A549 (cell line): ENCODE results near the gene A2ML1. TPM values are rescaled to one million over a fixed set of nuclear protein-coding genes. Genes with fewer than 3 reads are reported as not detected.

Source experiments
- ATAC-seq, 2 experiments: fragments of 200-7000 bp in 1 of 2; fragments of >200 bp in 1 of 2; cut with Nextera tagmentation in 1 of 2; cut with Tn5 transposase in 1 of 2; 3 replicates each; pipeline versions ENCODE4 v1.8.0 to v1.9.1; 2018 to 2020; ENCODE audit warnings: mild to moderate bottlenecking in 1 of 2, moderate library complexity in 1 of 2
- CTCF ChIA-PET: fragments of 300-600 bp; sonication (Branson Sonifier 250); formaldehyde crosslinking; extraction: SDS; loops from one replicate; lab custom pipeline; 2021; ENCODE audit warnings: antibody characterized with exemption, inconsistent platforms; lab: Yijun Ruan, JAX
- POLR2A ChIA-PET: fragments of 350-600 bp; formaldehyde crosslinking; extraction: SDS; loops from one replicate; lab custom pipeline; 2021; ENCODE audit warnings: antibody characterized with exemption, inconsistent platforms; lab: Yijun Ruan, JAX
- DNase-seq, 2 experiments: peaks; one replicate each; pipeline versions ENCODE4 v3.0.0 to v3.0.0-alpha.2; 2011 to 2016; ENCODE audit warnings: low read depth in 1 of 2, low spot score in 1 of 2
- FAIRE-seq: peaks from 2 replicates; lab custom pipeline; 2011; peaks lifted over from hg19 to GRCh38; lab: Jason Lieb, UNC
- H3K27ac ChIP-seq, 2 experiments: fragments of >200 bp; sonication (Bioruptor Twin); formaldehyde crosslinking; 3 replicates each; pipeline ENCODE4 v1.5.1; 2016 to 2017
- H3K4me1 ChIP-seq: fragments of >200 bp; sonication (Bioruptor Twin); formaldehyde crosslinking; 3 replicates; pipeline ENCODE4 v1.6.1; 2016
- H3K4me2 ChIP-seq: fragments of >200 bp; sonication (Bioruptor Twin); formaldehyde crosslinking; 3 replicates; pipeline ENCODE4 v1.6.1; 2016
- H3K4me3 ChIP-seq: fragments of >200 bp; sonication (Bioruptor Twin); formaldehyde crosslinking; 3 replicates; pipeline ENCODE4 v1.5.1; 2016
- H3K9me3 ChIP-seq: fragments of >200 bp; sonication (Bioruptor Twin); formaldehyde crosslinking; 3 replicates; pipeline ENCODE4 v1.6.1; 2016
- BHLHE40 ChIP-seq: IDR thresholded peaks from 2 replicates; pipeline ENCODE4 v1.6.1; 2012; ENCODE audit warnings: low read depth, low read length, inconsistent platforms
- CBX2 ChIP-seq: fragments of 200-600 bp; sonication (generic); IDR thresholded peaks from 2 replicates; pipeline ENCODE4 v1.6.1; 2016; ENCODE audit warnings: low read depth, mild to moderate bottlenecking, borderline replicate concordance
- CHD2 ChIP-seq: fragments of 150-350 bp; IDR thresholded peaks from 2 replicates; pipeline ENCODE4 v1.6.1; 2014; ENCODE audit warnings: low read length; ENCODE audit not compliant: partially characterized antibody
- EHMT2 ChIP-seq: fragments of 200-600 bp; sonication (generic); IDR thresholded peaks from 2 replicates; pipeline ENCODE4 v1.6.1; 2016; ENCODE audit warnings: antibody characterized with exemption, low read depth, mild to moderate bottlenecking, moderate library complexity
- ESRRA ChIP-seq: fragments of 150-350 bp; IDR thresholded peaks from 2 replicates; pipeline ENCODE4 v1.6.1; 2014; ENCODE audit warnings: mild to moderate bottlenecking, low read length, borderline replicate concordance
- FOSB ChIP-seq: fragments of 250-450 bp; sonication (Bioruptor Pico); IDR thresholded peaks from 2 replicates; pipeline ENCODE4 v1.5.0; 2020; ENCODE audit warnings: mild to moderate bottlenecking, moderate library complexity
- FOSL2 ChIP-seq, 2 experiments: fragments of 450-650 bp in 1 of 2; fragments of >200 bp in 1 of 2; sonication (Bioruptor Twin) in 1 of 2; formaldehyde crosslinking; IDR thresholded peaks; 2 replicates each; pipeline versions ENCODE4 v1.5.0 to v1.6.1; 2016 to 2020; ENCODE audit warnings: mild to moderate bottlenecking in 1 of 2, moderate library complexity in 1 of 2
- FOXS1 ChIP-seq: fragments of 250-450 bp; sonication (Bioruptor Pico); IDR thresholded peaks from 2 replicates; pipeline ENCODE4 v1.5.0; 2020; ENCODE audit warnings: mild to moderate bottlenecking, moderate library complexity
- HEYL ChIP-seq: fragments of 250-450 bp; sonication (Bioruptor Pico); IDR thresholded peaks from 2 replicates; pipeline ENCODE4 v1.8.0; 2021; ENCODE audit warnings: mild to moderate bottlenecking, moderate library complexity
- HOXB13 ChIP-seq: fragments of 250-450 bp; sonication (Bioruptor Pico); IDR thresholded peaks from 2 replicates; pipeline ENCODE4 v1.5.0; 2020; ENCODE audit warnings: low read depth, mild to moderate bottlenecking, moderate library complexity
- JUN ChIP-seq, 2 experiments: fragments of >200 bp; sonication (Bioruptor Twin); formaldehyde crosslinking; IDR thresholded peaks; 2 replicates in 1 of 2; 3 replicates in 1 of 2; pipeline ENCODE4 v1.6.1; 2016 to 2017
- JUNB ChIP-seq: fragments of >200 bp; sonication (Bioruptor Twin); formaldehyde crosslinking; IDR thresholded peaks from 2 replicates; pipeline ENCODE4 v1.6.1; 2016
- KDM1A ChIP-seq: fragments of 200-600 bp; sonication (generic); IDR thresholded peaks from 2 replicates; pipeline ENCODE4 v1.6.1; 2016; ENCODE audit warnings: low read depth, mild to moderate bottlenecking
- MAZ ChIP-seq: fragments of 150-350 bp; IDR thresholded peaks from 2 replicates; pipeline ENCODE4 v1.6.1; 2014; ENCODE audit warnings: antibody characterized with exemption, low read depth, low read length, borderline replicate concordance
- MYC ChIP-seq: IDR thresholded peaks from 2 replicates; pipeline ENCODE4 v1.6.1; 2012; ENCODE audit warnings: mild to moderate bottlenecking, inconsistent platforms, low read length, improper control_type of control experiment, borderline replicate concordance
- NFE2L2 ChIP-seq: fragments of 150-350 bp; conservative IDR thresholded peaks from 2 replicates; pipeline ENCODE4 v1.6.1; 2014; ENCODE audit warnings: low read length
- NPAS2 ChIP-seq: fragments of 250-450 bp; sonication (Bioruptor Pico); IDR thresholded peaks from 2 replicates; pipeline ENCODE4 v1.8.0; 2022; ENCODE audit warnings: mild to moderate bottlenecking, moderate library complexity, borderline replicate concordance
- NR3C1 ChIP-seq: fragments of >200 bp; sonication (Bioruptor Twin); formaldehyde crosslinking; IDR thresholded peaks from 3 replicates; pipeline ENCODE4 v1.6.1; 2017
- POLR2A ChIP-seq: IDR thresholded peaks from 2 replicates; pipeline ENCODE4 v1.6.1; 2012; ENCODE audit warnings: mild to moderate bottlenecking, low read length
- POLR2AphosphoS2 ChIP-seq: conservative IDR thresholded peaks from 2 replicates; pipeline ENCODE4 v1.6.1; 2012; ENCODE audit warnings: low read length, improper control_type of control experiment, inconsistent platforms
- RAD21 ChIP-seq, 2 experiments: fragments of >200 bp in 1 of 2; sonication (Bioruptor Twin) in 1 of 2; formaldehyde crosslinking in 1 of 2; IDR thresholded peaks in 1 of 2; conservative IDR thresholded peaks in 1 of 2; 2 replicates in 1 of 2; 3 replicates in 1 of 2; pipeline ENCODE4 v1.6.1; 2012 to 2018; ENCODE audit warnings: inconsistent platforms in 1 of 2
- RFX5 ChIP-seq: fragments of 450-650 bp; IDR thresholded peaks from 2 replicates; pipeline ENCODE4 v1.7.1; 2014; ENCODE audit warnings: antibody characterized with exemption, mild to moderate bottlenecking, moderate library complexity
- SMC3 ChIP-seq: fragments of >200 bp; sonication (Bioruptor Twin); formaldehyde crosslinking; IDR thresholded peaks from 3 replicates; pipeline ENCODE4 v1.6.1; 2018; ENCODE audit warnings: inconsistent platforms
- SREBF2 ChIP-seq: fragments of 450-650 bp; IDR thresholded peaks from 2 replicates; pipeline ENCODE4 v1.6.1; 2014; ENCODE audit warnings: mild to moderate bottlenecking, moderate library complexity
- TFCP2L1 ChIP-seq: fragments of 250-450 bp; sonication (Bioruptor Pico); IDR thresholded peaks from 2 replicates; pipeline ENCODE4 v1.5.0; 2021; ENCODE audit warnings: mild to moderate bottlenecking
- ZC3H11A ChIP-seq: fragments of 450-650 bp; IDR thresholded peaks from 2 replicates; pipeline ENCODE4 v1.6.1; 2014; ENCODE audit warnings: antibody characterized with exemption, mild to moderate bottlenecking
- ZFP36 ChIP-seq: fragments of 450-650 bp; IDR thresholded peaks from 2 replicates; pipeline ENCODE4 v1.6.1; 2014; ENCODE audit warnings: borderline replicate concordance; ENCODE audit not compliant: partially characterized antibody
- ZSCAN20 ChIP-seq: fragments of 250-450 bp; sonication (Bioruptor Pico); IDR thresholded peaks from 2 replicates; pipeline ENCODE4 v1.8.0; 2022; ENCODE audit warnings: mild to moderate bottlenecking, moderate library complexity
- WGBS: methylation state at CpG from one replicate; pipeline ENCODE4 v1.1.6; 2017; ENCODE audit errors: missing lambda C conversion rate; 5-methylcytosine and 5-hydroxymethylcytosine counted together
- polyA plus RNA-seq, 4 experiments: library from polyadenylated mRNA; depleted of rRNA in 3 of 4; stranded (reverse); fragments of >200 nt; fragmentation: RNase III in 1 of 4; extraction: RNeasy Plus Mini Kit Qiagen cat#74134 plus additional on column Dnase treatment in 1 of 4; gene quantifications; 2 replicates in 3 of 4; 3 replicates in 1 of 4; pipeline ENCODE4 v1.2.3, GENCODE V29; 2011 to 2017

The A2ML1 gene
- polyA plus RNA-seq, 2 of the 4 experiments (the other 2 are of a cell fraction), result not detected

DNA sequence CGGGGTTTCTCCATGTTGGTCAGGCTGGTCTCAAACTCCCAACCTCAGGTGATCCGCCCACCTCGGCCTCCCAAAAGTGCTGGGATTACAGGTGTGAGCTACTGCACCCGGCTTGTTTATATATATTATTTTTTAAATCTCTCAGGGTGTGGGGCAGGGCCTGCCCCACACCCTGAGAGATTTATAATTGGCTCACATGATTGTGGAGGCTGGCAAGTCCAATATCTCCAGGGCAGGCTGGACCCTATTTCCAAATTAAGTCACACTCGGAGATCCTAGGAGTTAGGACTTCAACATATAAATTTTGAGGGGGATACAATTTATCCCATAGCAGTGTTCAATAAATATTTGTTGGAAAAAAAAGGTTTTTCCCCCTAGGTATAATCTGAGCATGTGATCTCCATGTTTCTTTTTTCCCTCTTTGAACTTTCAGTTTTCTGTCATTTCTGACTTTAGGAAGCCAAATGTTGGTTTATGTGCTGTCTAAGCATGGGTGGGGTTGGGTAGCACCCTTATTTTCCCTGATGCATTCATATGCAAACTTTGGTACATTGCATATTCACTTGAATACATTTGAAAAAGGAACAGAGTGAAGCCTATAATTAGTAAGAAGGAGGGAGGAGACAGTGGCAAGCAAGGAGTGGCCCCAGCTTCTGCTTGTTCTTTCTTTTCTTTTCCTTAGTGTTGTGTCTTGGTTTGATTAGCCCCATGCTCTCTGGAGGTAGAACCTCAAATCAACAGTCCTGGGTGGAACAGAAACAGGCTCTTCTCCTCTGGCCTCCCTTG lies 8.7 kb upstream of the A2ML1 start:
- CTCF ChIA-PET, result interaction anchor here (1.5 kb wide), 1 partner anchor 13 kb away, joined by 4 read pairs; no protein-coding TSS in a partner anchor
- POLR2A ChIA-PET, result no interaction called here
- no peak for ATAC-seq

GRCh38 chr12:8816448-8817050 lies 5.9 kb upstream of the A2ML1 start:
- Histone ChIP-seq H3K4me1 (no peaks in the 10 kb centered on the region), H3K4me2 (no peak overlapping the region), H3K4me3 (no peak overlapping the region), H3K9me3 (no peaks in the 10 kb centered on the region), H3K27ac (no peak overlapping the region)
- no peak for DNase-seq
- no peak for ATAC-seq
- no peak for FAIRE-seq
- WGBS, result 71% methylated on average over 3 of the region's 3 CpGs
- CTCF ChIA-PET, result interaction anchor here (1.1 to 1.3 kb wide), 2 partner anchors 121 to 272 kb away, joined by 3 to 4 read pairs; no protein-coding TSS in a partner anchor
- no peak for TF ChIP-seq ZFP36
- POLR2A ChIA-PET, result no interaction called here

More for the DNA sequence above, 8.7 kb upstream of the A2ML1 start:
- no peak for FAIRE-seq
- no peak overlapping the region for H3K4me3 ChIP-seq
- WGBS, result 52% methylated on average over 5 of the region's 5 CpGs
- no peaks in the 10 kb centered on the region for H3K4me1 ChIP-seq
- no peak overlapping the region for H3K27ac ChIP-seq
- no peak for DNase-seq
- no peaks in the 10 kb centered on the region for H3K9me3 ChIP-seq
- H3K4me2 ChIP-seq, result no peak overlapping the region
- TF ChIP-seq ZSCAN20 (CRISPR knock-in tag) (no peak), KDM1A (no peak), HOXB13 (CRISPR knock-in tag) (no peak), ESRRA (no peak), RFX5 (no peak), CBX2 (no peak), SREBF2 (no peak), ZC3H11A (no peak), NR3C1 (no peak), BHLHE40 (no peak), FOSB (no peak), POLR2AphosphoS2 (no peak), JUN (IDR thresholded peaks at IDR 0.05) (no peak)

DNA sequence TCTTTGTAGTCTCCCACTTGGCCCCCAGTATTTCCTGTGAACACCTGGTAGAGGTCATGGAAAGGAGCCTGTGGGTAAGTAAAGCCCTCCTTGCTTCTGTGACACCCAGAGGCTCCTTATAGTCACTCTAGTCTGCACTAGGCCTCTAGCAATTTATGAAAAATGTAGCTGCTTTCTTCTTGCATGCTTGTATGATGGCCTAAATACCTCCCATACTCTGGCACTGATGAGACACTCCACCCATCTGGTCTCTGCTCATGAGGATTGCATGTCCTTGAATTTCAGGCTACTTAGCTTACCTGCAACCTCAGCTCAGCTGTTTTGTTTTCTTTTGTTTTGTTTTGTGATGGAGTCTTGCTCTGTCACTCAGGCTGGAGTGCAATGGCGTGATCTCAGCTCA lies 4.6 kb upstream of the A2ML1 start:
- no peak overlapping the region for H3K4me2 ChIP-seq
- 90% methylated on average over 1 of the region's 1 CpG for WGBS
- no peak for TF ChIP-seq BHLHE40
- no peak for TF ChIP-seq SREBF2
- no peak for TF ChIP-seq POLR2A
- TF ChIP-seq, all 56 proteins: peak for 0
- no peak overlapping the region for H3K27ac ChIP-seq
- ATAC-seq, result no peak
- H3K4me3 ChIP-seq, result no peak overlapping the region
- CTCF ChIA-PET, result interaction anchor here (1.7 to 2.2 kb wide), 2 partner anchors 72 to 209 kb away, joined by 4 to 6 read pairs; no protein-coding TSS in a partner anchor
- no peaks in the 10 kb centered on the region for H3K4me1 ChIP-seq
- H3K9me3 ChIP-seq, result no peaks in the 10 kb centered on the region
- POLR2A ChIA-PET, result no interaction called here
- FAIRE-seq, result no peak
- DNase-seq, result no peak

- no peak overlapping the region for H3K27ac ChIP-seq
- DNase-seq (no peak), ATAC-seq (no peak), FAIRE-seq (no peak)
- POLR2A ChIA-PET, result no interaction called here
- no peaks in the 10 kb centered on the region for H3K4me1 ChIP-seq
- no peaks in the 10 kb centered on the region for H3K9me3 ChIP-seq
- H3K4me3 ChIP-seq, result no peak overlapping the region
- CTCF ChIA-PET, result interaction anchor here (0.6 to 2.2 kb wide), 3 partner anchors 72 to 209 kb away, joined by 4 to 6 read pairs (median 4); no protein-coding TSS in a partner anchor
- 15% methylated on average over 2 of the region's 2 CpGs for WGBS
- H3K4me2 ChIP-seq, result no peak overlapping the region
- TF ChIP-seq NFE2L2 (no peak), FOXS1 (CRISPR knock-in tag) (no peak), FOSL2 (IDR thresholded peaks at IDR 0.05) (no peak), FOSL2 (CRISPR knock-in tag; IDR thresholded peaks at IDR 0.05) (no peak), ZSCAN20 (CRISPR knock-in tag) (no peak), RAD21 (conservative IDR thresholded peaks at IDR 0.05 in 1 of 2, IDR thresholded peaks at IDR 0.05 in 1 of 2) (no peak), HEYL (no peak), MAZ (no peak), CHD2 (no peak), NPAS2 (CRISPR knock-in tag) (no peak), EHMT2 (no peak), TFCP2L1 (CRISPR knock-in tag) (no peak), SMC3 (no peak), JUNB (no peak), MYC (no peak), POLR2AphosphoS2 (no peak)
Observed at GRCh38 chr12:8818526-8818925, 3.9 kb upstream of the A2ML1 start.
